H1 (cell line): ENCODE data around the gene FAM53B. TPM values are rescaled to one million over a fixed set of nuclear protein-coding genes. Genes with fewer than 3 reads are reported as not detected.

Experiments used
- HDAC6 ChIP-seq: IDR thresholded peaks from one replicate; pipeline ENCODE4 v1.7.1; 2012; ENCODE audit warnings: low read depth, mild to moderate bottlenecking, inconsistent platforms, low read length, moderate library complexity
- RFX5 ChIP-seq: IDR thresholded peaks from 2 replicates; pipeline ENCODE4 v1.6.1; 2011; ENCODE audit warnings: low read depth, low read length, improper control_type of control experiment, borderline replicate concordance
- SP1 ChIP-seq: IDR thresholded peaks from 2 replicates; pipeline ENCODE4 v1.6.1; 2011; ENCODE audit warnings: low read depth, low read length
- polyA plus RNA-seq, 7 experiments: library from polyadenylated mRNA; depleted of rRNA in 3 of 7; stranded (reverse) in 5 of 7; unstranded in 2 of 7; fragments of >200 nt in 5 of 7; fragments of 200-250 nt in 2 of 7; gene quantifications; 1 replicate in 5 of 7; 2 replicates in 1 of 7; 4 replicates in 1 of 7; pipeline versions ENCODE4 v1.2.1 to v1.2.3, GENCODE V29; 2011 to 2013; ENCODE audit warnings: missing spikeins in 2 of 7, mixed read lengths in 2 of 7
- total RNA-seq: library from RNA; stranded (reverse); fragmentation: NEBNext Ultra II Directional; extraction: Animal tissue kit (Norgen Biotek cat#: 25700); gene quantifications from 2 replicates; pipeline ENCODE4 v1.2.1, GENCODE V29; 2021

The FAM53B gene
- total and polyA plus RNA-seq, 2 of the 8 experiments (the other 6 are each of a cell fraction or from before 2014, with no cell fraction given) = 5.3 to 14.4 TPM

GRCh38 chr10:124652200-124652599 lies 92.0 kb downstream of the FAM53B start (continued):
- TF ChIP-seq HDAC6 (no peak), RFX5 (no peak), SP1 (no peak)
